ENCODE measurements around the gene CFAP251. TPM values are rescaled to one million over a fixed set of nuclear protein-coding genes. Genes with fewer than 3 reads are reported as not detected.
"Not testable (repeated sequence)": the region's sequence is repeated elsewhere in the genome, so short reads cannot be mapped to it uniquely, and the experiment has no call there.

Gene CFAP251
- polyA plus RNA-seq, 3 donors, result 0.46 to 1.2 (median 0.79) TPM

DNA sequence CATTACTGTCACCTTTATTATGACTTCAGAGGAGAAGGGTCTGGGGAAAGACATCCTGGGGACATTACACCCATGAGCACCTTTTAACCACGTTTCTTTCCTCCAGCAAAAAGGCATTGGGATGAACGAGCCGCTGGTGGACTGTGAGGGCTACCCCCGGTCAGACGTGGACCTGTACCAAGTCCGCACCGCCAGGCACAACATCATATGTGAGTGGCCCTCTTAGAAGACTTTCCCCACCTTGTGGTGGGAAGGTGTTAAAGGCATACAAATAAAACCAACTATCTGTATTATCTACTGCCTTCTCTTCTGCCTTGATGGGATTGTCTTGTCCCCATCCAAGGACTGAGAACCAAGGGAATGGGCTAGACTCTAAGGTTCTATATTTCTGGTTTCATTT lies 23.8 kb upstream of the CFAP251 start:
- WGBS, 3 donors, result 54 to 63% (median 59%) methylated on average over 7 of the region's 7 CpGs
- H3K27ac ChIP-seq (ENCODE audit: low read depth, low read length), result no peak overlapping the region

DNA sequence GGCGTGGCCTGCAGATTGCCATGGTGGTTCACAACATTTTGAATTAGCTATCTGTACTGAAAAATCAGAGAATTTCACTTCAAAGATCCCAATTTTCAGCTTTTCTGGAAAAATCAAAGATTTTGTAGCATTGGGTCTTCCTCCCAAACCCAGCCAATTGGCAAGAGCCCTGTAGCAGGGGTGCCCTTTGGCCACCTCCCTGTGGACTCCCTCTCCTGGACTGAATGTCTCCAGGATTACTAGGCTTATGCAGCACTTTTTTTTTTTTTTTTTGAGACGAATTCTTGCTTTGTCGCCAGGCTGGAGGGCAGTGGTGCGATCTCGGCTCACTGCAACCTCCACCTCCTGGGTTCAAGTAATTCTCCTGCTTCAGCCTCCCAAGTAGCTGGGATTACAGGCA lies 20.1 kb upstream of the CFAP251 start:
- no peak overlapping the region for H3K27ac ChIP-seq (ENCODE audit: low read depth, low read length)
- WGBS, 3 donors, result 65 to 89% (median 85%) methylated on average over 5 of the region's 5 CpGs

- WGBS, 3 donors, result 93 to 96% (median 96%) methylated on average over 14 of the region's 14 CpGs
- no peak overlapping the region for H3K27ac ChIP-seq (ENCODE audit: low read depth, low read length)
These were observed 18.8 kb upstream of the CFAP251 start for GRCh38 chr12:121899590-121899989.

DNA sequence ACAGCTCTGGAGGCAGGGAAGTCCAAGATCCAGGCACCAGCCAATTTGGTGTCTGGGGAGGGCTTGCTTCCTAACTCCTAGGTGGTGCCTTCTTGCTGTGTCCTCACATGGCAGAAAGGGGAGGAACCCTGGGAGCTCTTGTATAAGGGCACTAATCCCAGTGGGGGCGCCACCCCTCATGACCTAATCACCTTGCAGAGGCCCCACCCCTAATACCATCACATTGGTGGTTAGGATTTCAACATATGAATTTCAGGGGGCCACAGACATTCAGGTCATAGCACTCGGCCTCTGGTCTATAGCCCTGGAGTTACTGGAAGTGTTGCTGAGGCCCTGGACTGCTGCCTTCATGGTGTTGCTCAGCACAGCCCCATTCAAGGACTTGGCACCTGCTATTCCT lies 15.2 kb upstream of the CFAP251 start:
- 82 to 96% (median 87%) methylated on average over 2 of the region's 2 CpGs for WGBS, 3 donors
- no peak overlapping the region for H3K27ac ChIP-seq (ENCODE audit: low read depth, low read length)

DNA sequence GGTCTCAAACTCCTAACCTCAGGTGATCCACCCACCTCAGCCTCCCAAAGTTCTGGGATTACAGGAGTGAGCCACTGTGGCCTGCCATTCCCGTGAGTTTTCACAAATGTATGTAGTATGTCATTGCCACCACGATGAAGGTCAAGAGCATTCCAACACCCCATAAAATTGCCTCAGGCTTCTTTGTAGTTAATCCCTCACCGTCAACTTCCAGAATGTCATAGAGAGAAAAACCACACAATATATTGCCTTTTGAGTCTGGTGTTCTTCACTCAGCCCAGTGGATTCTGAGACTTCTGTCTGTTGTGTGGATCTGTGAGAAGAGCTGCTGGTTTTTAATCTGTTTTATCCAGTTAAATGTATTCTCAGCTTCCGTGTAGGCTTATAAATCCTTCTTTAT lies 12.6 kb upstream of the CFAP251 start:
- H3K27ac ChIP-seq (ENCODE audit: low read depth, low read length), result no peak overlapping the region
- 78 to 91% (median 81%) methylated on average over 4 of the region's 4 CpGs for WGBS, 3 donors

DNA sequence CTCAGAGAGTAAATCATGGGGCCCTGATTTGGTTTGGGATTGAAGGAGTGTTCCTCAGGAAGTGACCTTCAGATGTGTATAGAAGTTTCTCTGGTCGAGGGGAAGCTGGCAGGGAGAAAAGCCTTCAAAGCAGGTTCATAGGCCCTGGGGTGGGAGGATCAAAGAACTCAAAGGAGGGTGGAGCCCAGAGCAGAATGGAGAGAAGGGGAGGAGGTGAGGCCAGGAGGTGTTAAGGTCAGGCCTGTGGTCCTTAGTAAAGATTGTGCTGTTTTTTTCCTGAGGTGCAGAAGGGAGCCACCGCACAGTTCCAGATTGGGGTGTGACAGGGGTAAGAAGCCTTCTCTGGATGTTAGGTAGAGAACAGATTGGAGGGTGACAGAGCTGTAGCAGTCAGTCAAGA lies 9.7 kb upstream of the CFAP251 start:
- H3K27ac ChIP-seq (ENCODE audit: low read depth, low read length), result no peak overlapping the region
- 64 to 68% (median 66%) methylated on average over 2 of the region's 2 CpGs for WGBS, 3 donors

- 91 to 95% (median 92%) methylated on average over 14 of the region's 14 CpGs for WGBS, 3 donors
- no peak overlapping the region for H3K27ac ChIP-seq (ENCODE audit: low read depth, low read length)
These were observed 6.4 kb upstream of the CFAP251 start for GRCh38 chr12:121911824-121912585.

DNA sequence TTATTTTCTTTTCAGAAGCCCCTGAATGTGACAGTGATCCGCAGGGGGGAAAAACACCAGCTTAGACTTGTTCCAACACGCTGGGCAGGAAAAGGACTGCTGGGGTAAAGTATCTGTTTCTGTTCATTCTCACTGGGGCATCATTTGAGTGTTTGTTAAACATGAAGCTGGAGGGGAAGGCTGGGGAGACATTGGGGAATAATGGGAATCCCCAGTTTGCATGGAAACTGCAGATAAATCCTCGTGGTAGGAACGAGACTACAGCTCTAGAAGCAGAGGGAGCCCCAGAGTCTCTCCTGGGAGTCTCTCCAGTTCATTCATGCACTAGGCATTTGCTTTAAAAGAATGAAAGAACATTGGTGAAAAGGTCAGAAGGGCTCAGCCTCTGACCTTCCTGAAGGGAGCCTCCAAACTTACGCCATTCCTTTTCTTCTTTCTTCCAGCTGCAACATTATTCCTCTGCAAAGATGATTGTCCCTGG lies 2.5 kb upstream of the CFAP251 start:
- WGBS, 3 donors, result 58 to 85% (median 80%) methylated on average over 5 of the region's 5 CpGs
- no peak overlapping the region for H3K27ac ChIP-seq (ENCODE audit: low read depth, low read length)

- H3K27ac ChIP-seq (ENCODE audit: low read depth, low read length), result no peak overlapping the region
- 62 to 84% (median 70%) methylated on average over 7 of the region's 7 CpGs for WGBS, 3 donors
These were observed 1.7 kb upstream of the CFAP251 start for GRCh38 chr12:121916719-121917118.

- no peak overlapping the region for H3K27ac ChIP-seq (ENCODE audit: low read depth, low read length)
- WGBS, 3 donors, result 9 to 47% (median 31%) methylated on average over 21 to 22 of the region's 22 CpGs
These were observed 267 bp downstream of the CFAP251 start for GRCh38 chr12:121918679-121919038.

DNA sequence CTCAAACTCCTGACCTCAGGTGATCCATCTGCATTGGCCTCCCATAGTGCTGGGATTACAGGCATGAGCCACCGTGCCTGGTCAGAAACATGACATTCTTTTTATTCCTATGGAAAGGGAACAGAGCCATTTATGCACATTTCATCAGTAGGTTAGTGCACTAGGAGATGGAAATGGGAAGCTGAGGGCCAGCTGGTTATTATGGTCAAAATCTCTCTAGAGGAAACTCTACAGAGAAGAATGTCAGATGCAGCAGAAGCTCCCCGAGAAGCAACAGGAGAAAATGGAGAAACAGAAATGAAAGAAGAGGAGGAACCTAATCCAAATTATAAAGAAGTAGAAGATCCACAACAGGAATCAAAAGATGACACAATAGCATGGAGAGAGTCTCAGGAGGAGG lies 2.7 kb downstream of the CFAP251 start:
- 61 to 91% (median 61%) methylated on average over 2 of the region's 2 CpGs for WGBS, 3 donors
- H3K27ac ChIP-seq (ENCODE audit: low read depth, low read length), result no peak overlapping the region

GRCh38 chr12:121925358-121925695 lies 6.9 kb downstream of the CFAP251 start:
- WGBS, 3 donors, result 39 to 62% (median 57%) methylated on average over 7 of the region's 7 CpGs
- no peak overlapping the region for H3K27ac ChIP-seq (ENCODE audit: low read depth, low read length)

DNA sequence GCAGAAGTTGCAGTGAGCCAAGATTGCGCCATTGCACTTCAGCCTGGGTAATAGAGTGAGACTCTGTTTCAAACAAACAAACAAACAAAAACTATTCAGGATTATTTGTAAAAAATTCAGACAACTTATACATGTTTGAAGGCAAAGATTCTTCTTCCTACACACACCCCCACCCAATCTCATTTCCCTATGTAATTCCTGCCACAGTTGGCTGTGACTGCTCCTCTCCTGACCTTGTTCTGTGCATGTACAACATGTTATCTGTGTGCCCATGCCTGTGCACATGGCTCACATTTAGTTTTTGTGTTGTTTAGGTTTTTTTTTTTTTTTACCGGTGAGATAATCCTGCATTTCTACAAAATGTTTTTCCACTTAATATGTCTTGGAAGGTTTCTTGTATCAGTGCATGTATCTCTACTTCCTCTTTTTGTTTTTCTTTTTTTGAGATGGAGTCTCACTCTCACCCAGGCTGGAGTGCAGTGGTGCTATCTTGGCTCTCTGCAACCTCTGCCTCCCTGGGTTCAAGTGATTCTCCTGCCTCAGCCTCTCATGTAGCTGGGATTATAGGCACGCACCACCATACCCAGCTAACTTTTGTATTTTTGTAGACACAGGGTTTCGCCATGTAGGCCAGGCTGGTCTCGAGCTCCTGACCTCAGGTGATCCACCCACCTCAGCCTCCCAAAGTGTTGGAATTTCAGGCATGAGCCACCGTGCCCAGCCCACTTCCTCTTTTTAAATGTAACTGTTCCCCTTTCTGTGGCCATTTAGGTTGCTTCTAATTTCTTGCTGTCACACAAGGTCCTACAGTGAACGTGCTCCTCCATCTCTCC lies 8.7 kb downstream of the CFAP251 start:
- H3K27ac ChIP-seq (ENCODE audit: low read depth, low read length), result no peak overlapping the region
- whole genome bisulfite sequencing, 3 donors, result 64 to 81% (median 64%) methylated on average over 7 of the region's 7 CpGs

DNA sequence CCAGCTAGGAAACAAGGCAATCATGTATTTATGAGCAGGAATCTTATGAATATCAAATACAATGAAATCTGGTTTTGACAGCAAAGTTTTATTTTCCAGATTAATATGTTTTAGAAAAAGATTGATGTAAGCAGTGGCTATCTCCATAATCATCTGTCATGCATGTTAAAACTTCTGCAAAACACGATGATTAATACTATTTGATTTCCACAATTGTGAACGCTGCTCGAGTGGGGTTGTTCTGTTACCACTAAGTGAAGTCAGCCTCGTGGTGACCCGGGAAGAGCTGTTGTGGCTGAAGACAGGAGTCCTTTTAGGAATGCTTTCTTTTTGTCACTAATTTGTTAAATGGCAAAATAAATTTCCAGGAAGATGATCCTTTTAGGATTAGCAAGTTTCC lies 9.4 kb downstream of the CFAP251 start:
- no peak overlapping the region for H3K27ac ChIP-seq (ENCODE audit: low read depth, low read length)
- 34 to 50% (median 48%) methylated on average over 5 of the region's 5 CpGs for WGBS, 3 donors

DNA sequence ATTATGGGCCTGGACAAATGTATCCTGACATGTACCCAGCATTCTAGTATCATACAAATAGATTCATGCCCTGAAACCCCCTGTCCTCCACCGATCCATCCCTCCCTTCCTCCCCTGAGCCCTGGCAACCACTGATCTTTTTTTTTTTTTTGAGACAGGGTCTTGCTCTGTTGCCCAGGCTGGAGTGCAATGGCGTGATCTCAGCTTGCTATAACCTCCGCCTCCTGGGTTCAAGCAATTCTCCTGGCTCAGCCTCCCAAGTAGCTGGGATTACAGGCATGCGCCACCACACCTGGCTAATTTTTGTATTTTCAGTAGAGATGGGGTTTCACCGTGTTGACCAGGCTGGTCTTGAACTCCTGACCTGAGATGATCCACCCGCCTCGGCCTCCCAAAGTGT lies 11.2 kb downstream of the CFAP251 start:
- 95 to 99% (median 96%) methylated on average over 7 of the region's 7 CpGs for WGBS, 3 donors
- H3K27ac ChIP-seq (ENCODE audit: low read depth, low read length), result not testable (repeated sequence)

GRCh38 chr12:121930862-121931261 lies 12.5 kb downstream of the CFAP251 start:
- WGBS, 3 donors, result 83 to 86% (median 85%) methylated on average over 4 of the region's 4 CpGs
- H3K27ac ChIP-seq (ENCODE audit: low read depth, low read length), result no peak overlapping the region

DNA sequence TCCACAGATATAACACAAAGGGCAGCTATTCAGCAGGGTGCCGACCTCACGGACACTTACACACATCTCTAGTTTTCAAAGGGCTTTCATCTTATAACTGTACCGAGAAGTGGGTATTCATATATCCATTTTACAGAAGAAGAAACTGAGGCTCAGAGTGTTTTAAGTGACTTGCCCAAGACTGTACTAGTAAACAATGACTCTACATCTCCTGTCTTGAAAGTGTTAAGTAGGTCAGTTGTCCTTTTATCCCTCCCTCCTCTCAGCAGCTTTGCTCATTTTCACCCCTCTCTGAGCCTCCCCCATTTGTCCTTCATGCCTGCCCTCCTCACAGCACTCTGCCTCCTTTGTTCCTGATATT lies 13.8 kb downstream of the CFAP251 start:
- no peak overlapping the region for H3K27ac ChIP-seq (ENCODE audit: low read depth, low read length)
- 92 to 97% (median 94%) methylated on average over 3 of the region's 3 CpGs for WGBS, 3 donors

DNA sequence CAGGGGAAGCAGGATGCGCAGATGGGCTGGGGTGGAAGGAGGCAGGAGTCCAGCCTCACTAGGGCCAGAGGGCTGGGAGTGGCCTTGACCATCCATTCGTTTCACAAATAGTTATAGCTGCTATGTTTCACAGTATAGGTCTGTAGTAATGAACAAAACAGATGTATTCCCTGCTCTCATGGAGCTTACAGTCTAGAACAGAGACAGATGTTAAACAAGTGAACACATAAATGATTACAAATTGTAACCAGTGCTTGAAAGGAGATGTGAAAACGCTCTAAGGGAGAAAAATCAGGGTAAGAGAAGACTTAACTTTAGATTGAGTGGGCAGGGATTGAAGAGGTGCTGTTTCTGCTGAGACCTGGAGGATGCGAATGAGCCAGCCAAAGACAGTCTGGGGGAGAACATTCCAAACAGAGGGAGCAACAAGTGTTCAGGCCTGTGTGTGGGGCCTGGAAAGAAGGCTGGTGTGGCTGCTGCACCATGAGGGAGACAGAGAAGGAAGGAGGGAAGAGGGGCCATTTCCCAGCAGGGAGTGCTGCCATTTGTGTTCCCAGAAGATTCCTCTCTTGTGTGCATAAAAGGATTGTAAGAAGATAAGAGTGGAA lies 14.6 kb downstream of the CFAP251 start:
- no peak overlapping the region for H3K27ac ChIP-seq (ENCODE audit: low read depth, low read length)
- WGBS, 3 donors, result 87 to 91% (median 91%) methylated on average over 4 of the region's 4 CpGs

- no peak overlapping the region for H3K27ac ChIP-seq (ENCODE audit: low read depth, low read length)
- 86% methylated on average over 17 of the region's 17 CpGs for WGBS, 3 donors
These were observed 15.3 kb downstream of the CFAP251 start for GRCh38 chr12:121933522-121934308.

Measured in adipose tissue (tissue), 3 donors.